Vagina (tissue), 2 donors: Measurements from ENCODE around the gene RPF1.

Source experiments
- CTCF ChIP-seq, 3 experiments: fragments of 450-650 bp in 2 of 3; fragments of 200-600 bp in 1 of 3; sonication (generic) in 1 of 3; IDR thresholded peaks; one replicate each; pipeline ENCODE4 v1.5.1; 2017 to 2019; ENCODE audit warnings: antibody characterized with exemption in 3 of 3, mild to moderate bottlenecking in 2 of 3, moderate library complexity in 2 of 3
- POLR2AphosphoS5 ChIP-seq, 2 donors: sonication (generic); formaldehyde crosslinking; IDR thresholded peaks; one replicate each; pipeline ENCODE4 v1.9.0; 2017; ENCODE audit warnings: antibody characterized with exemption in 2 of 2, mild to moderate bottlenecking in 2 of 2, low read depth in 1 of 2; ENCODE audit not compliant: insufficient read depth in 1 of 2

- no peak for TF ChIP-seq CTCF (IDR thresholded peaks at IDR 0.05)
- no peak for TF ChIP-seq POLR2AphosphoS5 (IDR thresholded peaks at IDR 0.05; ENCODE audit: insufficient read depth in 1 of 2, low read depth in 1 of 2)
Observed at GRCh38 chr1:84450910-84451309, 28.2 kb upstream of the RPF1 start.
